ENCODE measurements around the gene NRG2. TPM values are rescaled to one million over a fixed set of nuclear protein-coding genes. Genes with fewer than 3 reads are reported as not detected.
A peak's percentile ranks its signal among the peaks of the same experiment; 100 is the strongest.

NRG2 gene
- total RNA-seq, 1 donor from 2014 or later: not detected

DNA sequence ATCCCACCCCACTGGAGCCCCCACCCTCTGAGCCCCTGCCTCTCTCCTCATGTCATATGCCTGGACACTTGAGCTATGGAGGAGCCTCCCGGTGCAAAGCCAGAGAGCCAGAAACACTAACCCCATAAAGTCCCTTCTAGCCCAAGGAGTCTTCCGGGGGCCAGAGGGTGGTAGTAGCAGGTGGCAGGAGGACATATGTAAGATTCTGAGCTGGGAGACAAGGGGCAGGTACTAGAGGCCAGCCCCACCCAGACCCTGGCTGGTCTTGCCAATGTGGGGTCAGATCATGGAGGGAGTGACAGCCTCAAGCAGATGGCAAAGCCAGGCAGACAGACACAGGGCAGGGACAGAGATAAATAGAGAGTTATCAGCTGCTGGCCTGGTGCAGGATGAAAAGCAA, 184.1 kb downstream of the NRG2 start:
- DNase-seq (ENCODE audit: low spot score): no peak

DNA sequence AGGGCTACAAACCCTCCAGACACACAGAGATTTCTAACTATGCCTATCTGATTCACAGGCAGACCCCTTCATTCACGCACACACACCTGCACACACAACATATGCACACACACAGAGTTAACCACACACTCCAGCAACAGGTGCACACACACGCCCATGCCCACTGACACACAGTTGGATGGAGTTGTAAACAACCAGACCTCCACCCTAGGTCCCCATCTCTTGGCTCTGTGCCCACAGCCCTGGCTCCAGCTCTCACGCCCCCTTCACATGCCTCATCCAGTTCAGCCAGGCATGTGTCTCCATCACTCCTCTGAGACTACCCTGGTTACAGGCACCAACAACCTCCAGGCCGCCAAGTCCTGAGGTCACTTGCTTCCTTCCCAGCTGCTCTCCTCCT, 186.4 kb downstream of the NRG2 start:
- DNase-seq (ENCODE audit: low spot score): no peak

DNA sequence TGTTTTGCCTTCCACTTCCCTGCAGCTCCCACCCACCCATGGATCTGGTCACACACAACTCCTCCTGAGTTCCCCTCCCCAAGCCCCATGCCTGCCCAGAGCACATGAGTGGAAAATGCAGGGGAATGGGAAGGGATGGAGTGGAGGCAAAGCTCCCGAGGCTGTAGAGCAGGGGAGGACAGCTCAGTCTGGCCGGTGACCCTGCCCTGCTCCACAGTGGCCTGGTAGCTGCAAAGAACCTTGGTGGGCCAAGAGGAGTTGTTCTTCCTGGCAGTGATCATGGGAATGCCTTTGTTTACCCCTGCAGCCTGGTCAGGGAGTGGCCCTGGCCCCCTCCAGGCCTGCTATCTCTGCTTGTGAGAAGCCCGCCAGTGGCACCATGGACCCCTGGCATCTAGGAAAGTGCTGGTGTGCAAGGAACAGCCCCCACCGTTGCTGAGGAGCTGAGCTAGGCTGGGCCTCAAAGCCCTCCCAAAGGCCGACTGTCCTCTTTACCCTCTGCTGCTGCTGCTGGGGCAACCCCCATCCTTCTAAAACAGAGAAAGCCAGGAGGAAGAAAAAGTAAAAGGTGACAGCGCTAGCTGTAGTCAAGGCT, 187.1 kb downstream of the NRG2 start:
- no peak for DNase-seq (ENCODE audit: low spot score)

DNA sequence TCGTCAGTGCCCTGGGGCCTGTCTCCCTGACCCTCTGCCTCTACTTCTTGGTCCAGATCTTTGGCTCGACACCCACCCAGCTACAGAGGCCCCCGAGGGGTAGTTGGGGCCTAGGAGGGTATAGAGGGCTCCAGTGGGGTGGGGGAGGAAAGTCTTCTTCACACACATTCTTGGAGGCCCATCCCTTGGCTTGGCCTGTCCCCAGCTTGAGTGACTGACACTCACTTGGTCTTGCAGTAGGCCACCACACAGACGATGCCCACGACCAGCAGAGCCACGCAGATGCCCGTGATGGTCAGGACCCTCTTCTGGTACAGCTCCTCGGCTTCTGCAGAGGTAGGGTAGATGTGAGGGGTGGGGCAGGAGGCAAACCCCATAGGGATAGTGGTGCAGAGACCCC, 187.6 kb downstream of the NRG2 start:
- no peak for DNase-seq (ENCODE audit: low spot score)

DNA sequence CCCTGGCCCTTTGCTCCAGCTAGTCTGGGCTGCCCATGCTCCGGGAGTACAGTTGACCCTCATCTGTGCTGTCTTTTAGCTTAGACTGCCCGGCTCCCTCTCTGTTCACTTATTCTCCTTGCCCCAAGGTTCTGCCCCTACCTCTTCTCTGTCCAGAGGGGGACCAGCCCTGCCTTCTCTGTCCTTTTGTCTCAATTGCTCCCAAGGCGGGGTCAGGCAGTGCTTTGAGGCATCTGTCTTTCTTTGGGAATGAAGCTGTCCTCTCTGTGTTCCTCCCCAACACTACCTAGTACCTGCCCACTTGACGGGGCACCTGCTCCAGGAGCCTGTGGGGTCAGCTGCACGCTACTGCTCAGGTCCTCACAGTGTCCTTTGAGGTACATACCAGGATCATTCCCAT, 188.1 kb downstream of the NRG2 start:
- no peak for DNase-seq (ENCODE audit: low spot score)

DNA sequence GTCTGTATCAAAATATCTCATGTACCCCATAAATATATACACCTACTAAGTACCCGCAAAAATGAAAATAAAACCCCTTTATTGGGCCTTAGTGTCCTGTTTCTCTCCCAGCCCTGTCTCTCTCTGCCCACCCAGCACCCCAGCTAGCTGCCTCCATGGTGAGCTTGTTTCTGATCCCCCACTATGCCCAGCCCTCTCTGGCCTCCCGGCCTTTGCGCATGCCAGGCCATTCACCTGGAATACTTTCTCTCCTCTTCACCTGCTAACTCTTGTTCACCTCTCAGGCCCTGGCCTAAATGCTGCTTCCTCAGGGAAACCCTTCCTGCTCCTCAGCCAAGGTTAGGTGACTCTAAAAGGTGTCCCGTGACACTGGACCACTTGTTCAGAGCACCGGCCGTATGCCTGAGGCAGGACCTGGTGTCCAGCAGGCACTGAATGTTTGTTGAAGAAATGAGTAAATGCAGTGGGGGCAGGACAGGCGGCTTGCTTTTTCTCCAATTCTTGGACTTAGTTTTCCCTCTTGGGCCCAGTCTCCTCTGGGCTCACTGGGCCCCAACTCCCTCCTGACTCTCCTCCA, 189.0 kb downstream of the NRG2 start:
- DNase-seq (ENCODE audit: low spot score): no peak

DNA sequence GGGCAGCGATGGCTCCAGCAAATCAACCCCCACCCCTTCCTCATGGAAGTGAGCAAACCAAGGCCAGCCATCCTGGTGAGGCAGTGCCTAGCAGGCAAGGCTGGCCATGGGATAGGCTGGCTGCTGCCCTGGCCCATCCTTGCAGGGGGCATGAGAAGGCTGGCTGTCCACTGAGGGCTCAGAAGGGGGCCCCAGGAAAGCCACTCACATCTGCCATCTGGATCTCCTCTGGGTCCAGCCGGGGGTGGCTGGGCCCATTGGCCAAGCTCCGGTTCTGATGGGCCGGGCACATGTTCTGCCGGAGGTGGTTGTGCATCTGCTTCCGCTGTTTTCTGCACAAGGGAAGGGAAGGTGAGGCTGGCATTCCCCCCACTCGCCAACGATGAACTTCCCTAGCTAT, 190.4 kb downstream of the NRG2 start:
- no peak for DNase-seq (ENCODE audit: low spot score)

DNA sequence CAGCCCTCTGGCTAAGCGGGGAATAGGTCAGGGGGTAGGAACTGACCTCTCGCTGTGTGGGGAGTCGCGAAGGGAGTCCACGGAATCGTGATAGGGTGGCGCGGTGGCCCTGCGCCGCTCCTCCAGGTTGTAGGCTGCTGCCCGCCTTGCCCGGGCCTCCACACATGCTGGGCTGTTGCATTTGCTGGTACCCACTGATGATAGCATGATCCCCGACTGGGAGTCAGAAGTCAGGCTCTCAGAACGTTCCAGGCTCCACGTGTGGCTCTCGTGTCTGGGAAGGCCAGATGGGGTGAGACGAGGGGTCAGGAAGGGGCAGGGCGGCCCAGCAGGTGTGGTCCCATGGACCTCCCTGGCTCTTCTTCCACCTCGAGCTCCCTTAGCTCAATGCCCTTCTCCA, 191.5 kb downstream of the NRG2 start:
- DNase-seq (ENCODE audit: low spot score): no peak

DNA sequence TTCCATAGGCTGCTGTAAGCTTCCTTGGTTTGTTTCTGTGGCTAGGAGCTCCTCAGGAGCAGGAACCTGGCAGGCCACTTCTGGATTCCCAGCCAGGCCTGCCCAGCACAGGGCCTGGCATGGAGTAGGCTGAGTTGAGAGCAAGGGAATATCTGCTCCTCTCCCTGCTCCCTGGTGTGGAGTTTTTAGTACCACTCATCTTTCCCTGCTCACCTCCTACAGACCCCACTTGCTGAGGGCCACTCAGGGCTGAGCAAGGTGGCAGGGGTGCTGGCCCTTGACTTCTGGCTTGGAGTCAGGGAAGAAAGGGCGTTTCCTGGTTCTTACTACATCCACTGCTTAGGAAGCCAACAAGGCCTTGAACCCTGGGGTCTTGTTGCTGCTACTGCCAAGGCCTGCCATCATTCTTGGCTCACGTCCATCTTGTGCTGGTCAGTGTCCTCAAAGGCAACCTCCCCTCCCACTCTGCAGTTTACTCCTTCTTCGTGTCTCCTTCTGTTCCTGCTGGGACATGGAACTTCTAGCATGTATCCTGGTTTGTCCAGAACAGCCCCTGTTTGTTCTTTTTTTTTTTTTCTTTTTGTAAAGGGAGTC, 192.6 kb downstream of the NRG2 start:
- DNase-seq (ENCODE audit: low spot score): no peak

DNA sequence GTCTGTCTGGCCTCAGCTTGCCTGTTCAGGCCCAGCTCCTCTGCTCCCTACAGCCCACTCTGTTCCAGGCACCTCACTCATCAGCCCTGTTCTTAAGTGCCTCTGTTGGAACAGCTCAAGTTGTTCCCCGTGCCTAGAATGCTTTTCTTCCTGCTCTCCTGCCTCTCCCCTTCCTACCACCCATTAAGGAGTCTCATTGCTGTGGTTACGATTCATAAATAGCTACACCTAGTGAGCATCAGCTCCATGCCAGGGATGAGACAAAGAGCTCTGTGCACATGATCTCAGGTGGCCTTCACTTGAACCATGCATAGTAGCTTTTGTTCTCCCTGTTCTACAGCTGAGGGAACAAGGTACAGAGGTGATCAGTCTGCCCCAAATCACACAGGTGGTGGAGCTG, 193.2 kb downstream of the NRG2 start:
- no peak for DNase-seq (ENCODE audit: low spot score)

DNA sequence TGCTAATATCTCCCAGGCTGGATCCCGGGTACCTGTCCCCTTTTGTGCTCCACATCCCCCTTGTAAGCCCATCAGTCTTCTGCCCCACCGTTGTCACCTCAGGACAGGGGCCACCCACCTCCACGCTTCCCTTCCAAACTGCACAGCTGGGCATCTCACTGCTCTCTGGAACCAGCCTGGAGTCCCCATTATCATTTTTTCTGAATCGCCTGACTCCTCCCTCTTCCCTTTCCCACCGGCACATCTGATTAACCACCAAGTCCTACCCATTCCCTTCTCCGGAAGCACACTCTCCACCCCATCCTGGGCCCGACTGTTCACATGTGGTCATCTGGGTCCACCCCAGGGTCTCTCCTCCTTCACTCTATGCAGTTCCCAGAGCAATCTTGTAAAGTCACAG, 193.6 kb downstream of the NRG2 start:
- no peak for DNase-seq (ENCODE audit: low spot score)

DNA sequence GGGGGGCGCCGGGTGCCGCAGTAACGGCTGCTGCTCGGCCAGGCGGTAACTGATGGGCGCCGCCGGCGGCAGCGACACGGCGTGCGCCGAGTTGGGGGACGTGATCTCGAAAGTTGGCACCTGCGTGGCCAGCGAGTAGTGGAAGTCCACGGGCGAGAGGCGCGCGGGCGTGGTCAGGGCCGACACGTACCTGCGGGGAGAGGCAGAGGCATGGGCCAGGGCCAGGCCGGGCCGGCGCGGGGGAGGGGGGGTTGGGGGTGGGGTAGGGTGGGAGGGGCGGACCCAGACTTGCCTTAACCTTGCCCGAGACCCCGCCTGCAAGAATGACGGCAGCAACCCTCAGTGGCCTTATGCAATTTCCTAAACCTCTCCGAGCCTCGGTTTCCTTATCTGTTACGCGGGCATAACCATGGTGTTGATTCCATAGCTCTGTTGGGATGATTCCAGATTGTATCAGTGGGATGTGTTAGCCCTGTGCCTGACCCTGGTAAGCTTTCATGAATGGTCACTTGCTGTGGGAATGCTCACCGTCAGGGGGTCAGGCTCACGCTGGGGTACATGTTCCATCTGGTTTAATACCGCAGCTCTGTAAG, 194.5 kb downstream of the NRG2 start:
- DNase-seq (ENCODE audit: low spot score): no peak

DNA sequence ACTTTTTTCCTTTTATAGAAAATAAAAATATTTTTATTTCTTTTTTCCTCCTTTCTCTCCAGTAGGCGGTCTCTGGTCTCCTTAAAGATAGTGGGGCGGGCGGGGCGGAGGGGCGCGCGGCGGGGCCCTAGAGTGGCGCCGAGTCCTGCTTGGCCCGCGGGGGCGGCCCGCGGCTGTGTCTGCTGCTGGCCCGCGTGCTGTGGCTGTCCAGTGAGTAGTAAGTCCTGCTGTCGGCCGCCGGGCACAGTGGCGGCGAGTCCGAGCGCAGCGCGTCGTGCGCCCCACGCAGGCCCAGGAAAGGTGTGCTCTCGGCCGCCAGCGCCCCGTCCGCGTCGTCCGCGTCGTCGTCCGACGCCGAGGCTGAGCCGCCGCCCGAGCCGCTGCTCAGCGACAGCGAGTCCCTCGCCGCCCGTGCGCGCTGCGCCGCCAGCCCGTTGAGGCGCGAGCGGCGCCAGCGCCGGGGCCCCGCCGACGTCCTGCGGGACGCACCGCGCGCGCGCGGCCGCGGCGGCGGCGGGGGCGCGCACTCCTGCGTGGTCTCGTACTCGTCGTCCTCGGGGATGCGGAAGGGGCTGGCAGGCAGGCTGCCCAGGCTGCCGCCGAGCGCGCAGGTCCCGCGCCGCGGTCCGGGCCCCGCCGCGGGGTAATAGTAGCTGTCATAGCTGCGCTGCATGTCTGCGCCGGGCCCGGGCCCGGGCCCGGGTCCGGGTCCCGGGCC, 195.2 kb downstream of the NRG2 start:
- peak; percentile 70 for DNase-seq (ENCODE audit: low spot score)

DNA sequence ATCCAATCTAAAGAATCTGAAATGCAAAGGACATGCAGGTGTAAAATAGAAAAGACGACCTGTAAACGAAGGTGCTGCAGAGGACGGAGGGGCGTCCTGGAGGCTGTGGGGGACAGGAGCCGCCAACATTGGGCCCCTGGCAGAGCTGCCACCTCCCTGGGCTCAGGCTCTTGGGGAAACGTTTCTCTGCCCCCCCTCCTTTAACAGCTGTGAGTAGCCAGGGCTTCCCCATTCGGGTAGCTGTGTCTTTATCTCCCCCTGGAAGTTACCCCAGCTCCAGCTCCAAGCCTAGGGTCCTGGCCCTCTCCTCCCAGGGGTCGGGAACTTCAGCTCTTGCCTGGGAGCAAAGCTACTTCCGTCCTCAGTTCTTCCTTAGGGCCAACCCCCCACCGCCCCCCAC, 196.0 kb downstream of the NRG2 start:
- no peak for DNase-seq (ENCODE audit: low spot score)

DNA sequence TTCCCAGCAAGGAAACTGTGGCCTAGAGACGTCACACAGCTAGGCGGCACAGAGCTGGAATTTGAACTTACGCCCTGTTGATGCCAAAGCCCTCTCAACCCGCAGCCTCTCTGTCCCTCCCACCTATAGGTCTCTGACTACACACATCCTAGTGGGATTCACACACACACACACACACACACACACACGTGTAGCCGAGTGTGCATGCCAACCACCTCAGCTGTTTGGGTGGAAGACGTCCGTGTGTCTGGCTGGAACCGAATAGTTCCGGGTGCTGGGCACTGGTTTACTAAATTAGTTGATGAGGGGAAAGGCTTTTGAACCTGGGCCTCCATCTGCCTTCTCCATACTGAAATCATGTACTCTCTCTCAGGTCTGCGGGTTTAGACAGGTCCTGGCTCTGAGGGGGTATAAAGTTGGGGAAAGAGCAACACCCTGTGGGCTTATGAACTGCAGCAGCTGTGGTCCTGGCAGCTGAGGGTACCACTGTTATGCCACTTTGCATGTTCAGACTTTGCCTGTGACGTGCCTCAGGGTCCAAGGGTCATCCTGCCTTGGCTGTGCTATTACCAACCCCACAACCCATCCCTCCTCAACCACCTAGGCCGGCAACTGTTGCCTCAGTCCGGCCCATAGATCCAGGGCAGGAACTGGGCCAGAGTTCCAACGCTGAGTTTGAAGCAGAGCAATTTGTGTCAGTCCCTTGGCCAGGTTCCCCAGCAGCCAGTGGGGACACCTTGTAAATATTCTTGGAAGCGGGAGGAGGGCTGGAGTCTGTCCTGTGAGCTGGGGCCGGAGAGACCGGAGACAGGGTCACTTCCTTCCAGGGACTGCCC, 197.0 kb downstream of the NRG2 start:
- DNase-seq (ENCODE audit: low spot score): no peak

DNA sequence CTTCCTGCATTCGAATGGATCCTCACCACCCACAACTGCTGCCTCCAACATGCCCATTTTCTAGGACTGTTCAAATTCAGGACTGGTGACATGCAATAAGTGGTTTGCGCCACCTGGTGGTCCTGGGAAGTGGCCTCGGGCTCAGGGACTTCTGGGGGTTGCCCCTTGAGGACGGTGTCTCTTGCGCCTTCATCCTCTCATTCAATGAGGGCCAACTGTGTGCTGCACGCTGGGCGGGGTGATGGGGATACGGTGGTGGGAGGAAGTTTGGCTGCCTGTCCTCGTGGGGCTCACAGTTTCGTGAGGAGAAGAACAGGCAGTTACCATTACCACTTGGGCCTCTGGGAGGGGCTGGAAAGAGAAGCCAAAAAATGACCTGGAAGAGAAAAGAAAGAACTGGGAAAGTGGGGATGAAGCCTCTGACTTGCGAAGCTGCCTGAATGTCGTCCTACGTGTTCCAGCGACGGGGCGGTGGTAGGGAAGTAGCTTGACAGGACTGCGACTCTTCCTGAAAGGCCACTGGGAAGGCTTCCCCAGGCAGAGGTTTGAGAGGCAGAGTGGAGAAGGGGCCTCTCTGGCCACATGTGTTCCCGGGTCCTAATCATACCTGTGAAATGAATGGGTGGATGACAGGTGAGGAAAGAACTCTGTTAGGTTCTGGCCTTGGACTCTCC, 198.5 kb downstream of the NRG2 start:
- DNase-seq (ENCODE audit: low spot score): peak; percentile 68

DNA sequence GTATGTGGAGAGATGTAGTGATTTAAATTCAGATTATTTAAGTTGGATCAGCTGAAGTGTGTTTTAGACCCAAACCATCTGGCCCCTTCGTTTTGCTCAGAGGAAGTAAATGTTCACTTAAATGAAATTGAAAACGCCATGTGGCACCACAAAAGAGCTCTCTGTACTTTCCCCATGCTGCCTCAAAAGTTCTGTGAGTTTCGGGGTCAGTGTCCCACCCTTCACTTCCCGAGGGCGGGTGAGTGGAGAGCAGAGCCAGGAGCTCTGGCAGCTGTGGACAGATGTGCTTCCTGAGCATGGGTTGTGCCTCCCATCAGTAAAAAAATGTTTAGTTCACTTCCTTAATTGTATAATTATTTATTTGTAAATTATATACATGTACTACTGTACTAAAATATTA, 199.1 kb downstream of the NRG2 start:
- no peak for DNase-seq (ENCODE audit: low spot score)

DNA sequence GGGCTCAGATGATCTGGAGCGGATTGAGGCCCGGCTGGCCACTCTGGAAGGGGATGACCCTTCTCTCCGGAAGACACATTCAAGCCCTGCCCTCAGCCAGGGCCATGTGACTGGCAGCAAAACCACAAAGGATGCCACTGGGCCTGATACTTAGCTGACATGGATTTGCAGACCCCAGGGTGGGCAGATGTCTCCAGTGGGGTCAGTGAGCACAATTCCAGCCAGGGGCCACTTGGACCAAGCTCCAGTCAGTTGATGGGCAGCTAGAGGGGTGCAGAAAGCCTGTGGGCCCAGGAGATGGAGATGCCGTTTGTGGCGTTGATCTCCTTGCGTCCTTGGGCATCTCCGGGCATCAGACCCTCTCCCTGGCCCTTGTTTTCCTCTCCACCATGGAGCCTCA, 200.8 kb downstream of the NRG2 start:
- DNase-seq (ENCODE audit: low spot score): no peak

DNA sequence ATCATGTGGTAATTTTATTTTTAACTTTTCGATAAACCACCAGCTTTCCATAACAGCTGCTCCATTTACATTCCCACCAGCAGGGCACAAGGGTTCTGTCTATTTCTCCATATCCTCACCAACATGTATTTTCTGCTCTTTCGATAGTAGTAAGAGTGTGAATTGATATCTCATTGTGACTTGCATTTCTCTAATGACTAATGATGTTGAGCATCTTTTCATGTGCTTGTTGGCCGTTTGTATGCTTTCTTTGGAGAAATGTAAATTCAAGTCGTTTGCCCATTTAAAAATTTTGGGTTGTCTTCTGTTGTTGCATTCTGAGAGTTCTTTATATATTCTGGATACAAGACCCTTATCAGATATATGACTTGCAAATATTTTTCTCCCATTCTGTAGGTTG, 201.6 kb downstream of the NRG2 start:
- DNase-seq (ENCODE audit: low spot score): no peak

DNA sequence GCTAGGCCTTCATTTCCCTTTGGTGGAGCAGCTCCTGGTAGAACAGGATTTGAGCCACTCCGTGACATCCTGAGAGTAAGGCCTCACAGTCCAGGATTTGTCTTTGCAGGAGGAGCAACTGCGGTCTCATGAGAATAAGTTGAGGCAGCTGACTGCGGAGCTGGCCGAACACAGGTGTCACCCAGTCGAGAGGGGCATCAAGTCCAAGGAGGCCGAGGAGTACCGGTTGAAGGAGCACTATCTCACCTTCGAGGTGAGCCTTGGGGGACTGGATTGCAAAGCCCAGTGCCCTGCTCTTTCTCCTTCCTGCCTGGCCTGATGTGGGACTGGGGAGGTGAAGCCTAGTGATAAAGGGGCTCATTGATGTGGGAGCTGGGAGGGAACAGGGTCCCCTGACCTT, 203.2 kb downstream of the NRG2 start:
- no peak for DNase-seq (ENCODE audit: low spot score)

DNA sequence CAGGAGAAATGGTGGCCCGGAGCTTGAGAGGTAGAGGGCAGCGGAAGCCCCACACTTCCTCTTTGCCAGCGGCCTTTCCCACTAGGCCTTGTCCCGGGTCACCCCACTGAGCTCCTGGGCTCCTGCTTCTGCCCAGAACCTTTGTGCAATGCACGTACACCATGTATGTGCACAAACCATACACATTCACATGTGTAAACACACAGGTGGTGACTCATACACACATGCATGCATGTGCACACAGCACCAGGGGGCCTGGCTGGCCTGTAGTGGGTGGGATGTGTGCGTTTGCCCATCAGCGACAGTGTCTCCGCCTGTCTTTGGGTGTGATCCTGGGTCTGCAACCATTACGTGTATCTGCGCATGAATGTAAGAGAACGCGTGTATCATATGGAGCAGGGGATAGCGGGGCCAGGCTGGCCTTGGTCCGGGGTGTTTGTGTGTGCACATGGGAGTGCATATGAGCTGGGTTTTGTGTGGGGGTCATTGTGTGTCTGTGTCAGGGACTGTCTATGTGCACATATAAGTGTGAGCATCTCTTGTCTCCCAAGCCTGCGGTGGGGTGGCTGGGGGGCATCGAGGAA, 203.8 kb downstream of the NRG2 start:
- no peak for DNase-seq (ENCODE audit: low spot score)
